ENCODE results near the gene SPINK4.

DNA sequence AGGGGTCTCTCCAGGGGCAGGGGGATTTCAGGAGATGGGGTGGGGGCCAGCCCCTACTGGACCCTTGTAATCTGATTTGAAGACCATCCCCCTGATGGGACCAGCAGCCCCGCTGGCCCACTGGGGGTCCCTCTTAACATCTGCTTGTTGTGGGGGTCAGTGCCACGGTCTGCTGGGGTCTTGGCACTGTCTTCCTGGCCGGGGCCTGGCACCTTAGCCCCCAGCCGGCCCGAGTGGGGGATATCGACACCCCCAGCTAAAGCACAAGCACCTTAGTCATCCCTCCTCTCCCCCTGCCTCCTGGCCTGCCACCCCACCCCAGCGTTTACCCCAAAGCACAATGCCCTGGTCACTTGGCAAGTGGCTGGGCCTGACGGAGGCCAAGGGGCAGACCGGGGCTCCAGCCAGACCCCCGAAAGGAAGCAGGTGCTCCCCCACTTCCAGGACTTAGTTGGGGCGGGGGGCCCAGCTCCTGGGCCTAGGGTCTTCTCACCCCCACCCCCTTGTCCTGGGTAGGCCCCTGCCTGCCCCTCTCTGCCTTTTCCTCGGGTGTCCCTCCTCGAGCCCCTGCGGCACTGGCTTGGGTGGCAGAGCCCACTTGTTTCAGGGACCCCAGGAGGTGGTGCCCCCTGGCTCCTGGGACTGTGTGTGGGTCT is 49.0 kb downstream of the SPINK4 start:
- TF ChIP-seq POLR2A (IDR thresholded peaks at IDR 0.05): no peak
- TF ChIP-seq, protein P1, sequence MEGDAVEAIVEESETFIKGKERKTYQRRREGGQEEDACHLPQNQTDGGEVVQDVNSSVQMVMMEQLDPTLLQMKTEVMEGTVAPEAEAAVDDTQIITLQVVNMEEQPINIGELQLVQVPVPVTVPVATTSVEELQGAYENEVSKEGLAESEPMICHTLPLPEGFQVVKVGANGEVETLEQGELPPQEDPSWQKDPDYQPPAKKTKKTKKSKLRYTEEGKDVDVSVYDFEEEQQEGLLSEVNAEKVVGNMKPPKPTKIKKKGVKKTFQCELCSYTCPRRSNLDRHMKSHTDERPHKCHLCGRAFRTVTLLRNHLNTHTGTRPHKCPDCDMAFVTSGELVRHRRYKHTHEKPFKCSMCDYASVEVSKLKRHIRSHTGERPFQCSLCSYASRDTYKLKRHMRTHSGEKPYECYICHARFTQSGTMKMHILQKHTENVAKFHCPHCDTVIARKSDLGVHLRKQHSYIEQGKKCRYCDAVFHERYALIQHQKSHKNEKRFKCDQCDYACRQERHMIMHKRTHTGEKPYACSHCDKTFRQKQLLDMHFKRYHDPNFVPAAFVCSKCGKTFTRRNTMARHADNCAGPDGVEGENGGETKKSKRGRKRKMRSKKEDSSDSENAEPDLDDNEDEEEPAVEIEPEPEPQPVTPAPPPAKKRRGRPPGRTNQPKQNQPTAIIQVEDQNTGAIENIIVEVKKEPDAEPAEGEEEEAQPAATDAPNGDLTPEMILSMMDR (IDR thresholded peaks at IDR 0.05): no peak
